Measurements from ENCODE around the gene ADORA2B.

Gene ADORA2B

DNA sequence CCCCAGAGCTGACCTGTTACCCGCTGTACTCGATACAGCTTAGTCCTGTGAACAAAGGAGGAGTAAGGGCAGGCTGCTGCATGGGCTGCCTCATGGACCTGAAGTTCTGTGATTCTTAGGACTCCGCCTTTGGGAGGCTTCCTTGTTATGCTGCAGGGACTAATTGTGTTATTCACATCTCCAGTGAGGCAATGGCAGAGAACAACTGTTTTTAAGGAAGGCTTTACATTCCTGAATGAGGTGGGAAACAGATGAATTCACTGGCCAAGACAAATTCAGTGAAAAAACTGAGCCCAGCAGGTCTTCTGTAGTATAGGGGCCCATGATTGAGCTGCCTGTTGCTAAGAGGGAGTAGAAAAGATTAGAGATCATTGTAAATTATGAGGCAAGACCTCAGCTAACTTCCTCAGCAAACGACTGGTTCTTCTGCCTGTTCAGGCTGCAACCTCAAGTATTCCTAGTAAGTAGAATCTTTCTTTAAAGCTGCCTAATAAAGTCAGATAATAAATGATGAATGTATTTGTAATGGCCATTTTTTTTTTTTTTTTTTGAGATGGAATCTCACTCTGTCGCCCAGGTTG is 26.3 kb downstream of the ADORA2B start:
- Histone ChIP-seq H3K36me3 (ENCODE audit: control insufficient read depth in 2 of 2, insufficient read depth in 1 of 2, low read length in 2 of 2) (peaks cover 4 to 11% of the 10 kb centered on the region in 2 experiments; a peak in 2 of 3 replicates), H3K27ac (ENCODE audit: extremely low read depth, low read depth, low read length) (no peak overlapping the region), H3K4me1 (ENCODE audit: control insufficient read depth, insufficient read depth, low read length) (peaks cover 10% of the 10 kb centered on the region), H3K9me3 (ENCODE audit: control insufficient read depth, insufficient read depth, low read depth, low read length) (no peaks in the 10 kb centered on the region), H3K4me3 (ENCODE audit: low read depth, low read length) (no peak overlapping the region)
- TF ChIP-seq ZNF202 (tag by site-specific recombination; IDR thresholded peaks at IDR 0.05; ENCODE audit: borderline replicate concordance) (no peak), SCRT2 (tag by site-specific recombination; IDR thresholded peaks at IDR 0.05) (peak; percentile 40; the same call in 1 of the 2 replicates)
- ChIA-PET POLR2A (no interaction called here), CTCF (interaction anchor here (1.9 kb wide), 1 partner anchor 26 kb away, joined by 11 read pairs; the partner anchor contains the start of gene ADORA2B)

DNA sequence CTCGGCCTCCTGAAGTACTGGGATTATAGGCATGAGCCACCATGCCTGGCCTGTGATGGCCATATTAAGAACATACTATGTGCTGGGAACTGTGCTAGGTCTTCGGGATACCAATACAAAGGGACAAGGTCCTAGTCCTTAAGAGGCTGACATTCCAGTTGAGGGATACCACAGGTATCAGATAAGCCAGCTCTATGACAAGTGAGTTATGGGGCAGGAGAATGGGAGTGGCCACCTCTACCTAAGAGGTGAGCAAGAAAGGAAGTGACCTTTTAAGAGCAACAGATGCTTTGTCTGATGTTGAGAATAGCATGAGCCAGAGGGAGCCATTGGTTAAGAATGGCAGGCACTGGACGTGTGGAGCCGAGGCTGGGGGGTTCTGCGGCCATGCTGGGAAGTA is 27.0 kb downstream of the ADORA2B start:
- Histone ChIP-seq H3K36me3 (ENCODE audit: control insufficient read depth in 2 of 2, insufficient read depth in 1 of 2, low read length in 2 of 2) (peaks cover 4 to 17% of the 10 kb centered on the region in 2 experiments), H3K27ac (ENCODE audit: extremely low read depth, low read depth, low read length) (no peak overlapping the region), H3K4me3 (ENCODE audit: low read depth, low read length) (no peak overlapping the region), H3K9me3 (ENCODE audit: control insufficient read depth, insufficient read depth, low read depth, low read length) (no peaks in the 10 kb centered on the region), H3K4me1 (ENCODE audit: control insufficient read depth, insufficient read depth, low read length) (peaks cover 3% of the 10 kb centered on the region)
- ChIA-PET POLR2A (no interaction called here), CTCF (no interaction called here)
- TF ChIP-seq ZNF266 (tag by site-specific recombination; IDR thresholded peaks at IDR 0.05; ENCODE audit: low read depth) (no peak), ZNF133 (tag by site-specific recombination; IDR thresholded peaks at IDR 0.05) (no peak), RBAK (tag by site-specific recombination; IDR thresholded peaks at IDR 0.05) (no peak)
- TF ChIP-seq, protein P1, sequence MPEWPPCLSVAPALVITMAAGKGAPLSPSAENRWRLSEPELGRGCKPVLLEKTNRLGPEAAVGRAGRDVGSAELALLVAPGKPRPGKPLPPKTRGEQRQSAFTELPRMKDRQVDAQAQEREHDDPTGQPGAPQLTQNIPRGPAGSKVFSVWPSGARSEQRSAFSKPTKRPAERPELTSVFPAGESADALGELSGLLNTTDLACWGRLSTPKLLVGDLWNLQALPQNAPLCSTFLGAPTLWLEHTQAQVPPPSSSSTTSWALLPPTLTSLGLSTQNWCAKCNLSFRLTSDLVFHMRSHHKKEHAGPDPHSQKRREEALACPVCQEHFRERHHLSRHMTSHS (tag by site-specific recombination; IDR thresholded peaks at IDR 0.05) = no peak

DNA sequence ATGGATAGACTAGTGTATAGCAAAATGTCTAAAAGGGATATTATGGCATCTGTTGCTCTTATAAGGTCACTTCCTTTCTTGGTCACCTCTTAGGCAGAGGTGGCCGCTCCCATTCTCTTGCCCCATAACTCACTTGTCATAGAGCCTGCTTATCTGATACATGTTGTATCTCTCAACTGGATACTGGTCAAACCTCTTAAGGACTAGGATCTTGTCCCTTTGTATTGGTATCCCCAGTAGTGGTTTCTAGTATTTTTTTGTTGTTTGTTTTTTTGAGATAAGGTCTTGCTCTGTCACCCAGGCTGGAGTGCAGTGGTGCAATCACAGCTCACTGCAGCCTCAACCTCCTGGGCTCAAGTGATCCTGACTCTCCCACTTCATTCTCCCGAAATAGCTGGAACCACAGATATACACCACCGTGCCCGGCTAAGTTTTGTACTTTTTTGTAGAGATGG is 27.6 kb downstream of the ADORA2B start:
- H3K27ac ChIP-seq (ENCODE audit: extremely low read depth, low read depth, low read length) = no peak overlapping the region
- no peaks in the 10 kb centered on the region for H3K4me1 ChIP-seq (ENCODE audit: control insufficient read depth, insufficient read depth, low read length)
- POLR2A ChIA-PET = no interaction called here
- H3K36me3 ChIP-seq (ENCODE audit: control insufficient read depth in 2 of 2, insufficient read depth in 1 of 2, low read length in 2 of 2) = peaks cover 3 to 24% of the 10 kb centered on the region in 2 experiments
- H3K9me3 ChIP-seq (ENCODE audit: control insufficient read depth, insufficient read depth, low read depth, low read length) = no peaks in the 10 kb centered on the region
- TF ChIP-seq ZNF169 (tag by site-specific recombination; IDR thresholded peaks at IDR 0.05) (no peak), TRIM28 (IDR thresholded peaks at IDR 0.05; ENCODE audit: borderline replicate concordance, low read length) (peak; percentile 53; the same call in 1 of the 2 replicates)
- CTCF ChIA-PET = no interaction called here
- no peak overlapping the region for H3K4me3 ChIP-seq (ENCODE audit: low read depth, low read length)

DNA sequence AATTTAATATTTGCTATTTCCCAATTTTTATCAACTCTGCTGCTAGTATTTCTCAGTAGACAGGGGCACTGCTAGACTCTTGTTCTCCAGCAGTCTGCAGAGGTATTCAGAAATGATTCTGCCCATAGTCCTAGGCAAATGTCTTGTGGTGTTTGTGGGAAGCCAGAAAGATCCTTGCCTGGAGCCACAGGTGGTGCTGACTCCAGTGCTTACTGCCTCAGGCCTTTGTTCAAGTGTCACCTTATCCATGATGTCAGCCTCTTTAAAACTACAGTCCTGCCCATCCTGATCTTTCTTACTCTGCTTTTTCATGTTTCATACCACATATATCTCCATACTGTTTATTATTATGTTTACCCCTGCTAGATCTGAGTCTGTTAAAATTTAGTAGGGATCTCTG is 28.1 kb downstream of the ADORA2B start:
- no peak overlapping the region for H3K27ac ChIP-seq (ENCODE audit: extremely low read depth, low read depth, low read length)
- no peak overlapping the region for H3K4me3 ChIP-seq (ENCODE audit: low read depth, low read length)
- peaks cover 4 to 29% of the 10 kb centered on the region in 2 experiments for H3K36me3 ChIP-seq (ENCODE audit: control insufficient read depth in 2 of 2, insufficient read depth in 1 of 2, low read length in 2 of 2)
- POLR2A ChIA-PET = no interaction called here
- H3K4me1 ChIP-seq (ENCODE audit: control insufficient read depth, insufficient read depth, low read length) = no peaks in the 10 kb centered on the region
- TF ChIP-seq SCRT2 (tag by site-specific recombination; IDR thresholded peaks at IDR 0.05) (peak; percentile 97), ZNF394 (tag by site-specific recombination; IDR thresholded peaks at IDR 0.05; ENCODE audit: borderline replicate concordance) (no peak), SCRT1 (tag by site-specific recombination; IDR thresholded peaks at IDR 0.05; ENCODE audit: borderline replicate concordance) (peak; percentile 81), ZNF132 (tag by site-specific recombination; IDR thresholded peaks at IDR 0.05; ENCODE audit: borderline replicate concordance) (no peak), ZNF626 (tag by site-specific recombination; IDR thresholded peaks at IDR 0.05) (no peak)
- CTCF ChIA-PET = no interaction called here
- no peaks in the 10 kb centered on the region for H3K9me3 ChIP-seq (ENCODE audit: control insufficient read depth, insufficient read depth, low read depth, low read length)

DNA sequence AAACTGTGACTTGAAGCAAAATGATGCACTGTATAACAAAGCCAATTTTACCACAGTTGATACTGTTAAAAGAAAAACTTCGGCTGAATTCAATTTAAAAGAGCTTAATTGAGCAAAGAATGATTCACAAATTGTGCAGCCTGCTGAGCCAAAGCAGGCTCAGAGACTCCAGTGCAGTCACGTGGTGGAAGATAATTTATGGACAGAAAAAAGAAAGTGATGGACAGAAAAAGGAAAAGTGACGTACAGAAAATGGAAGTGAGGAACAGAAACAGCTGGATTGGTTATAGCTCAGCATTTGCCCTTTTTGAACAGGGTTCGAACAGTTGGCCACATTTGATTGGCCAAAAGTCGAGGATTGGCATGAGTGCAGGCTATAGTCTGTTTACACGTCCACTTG is 28.9 kb downstream of the ADORA2B start:
- POLR2A ChIA-PET = interaction anchor here (0.8 kb wide), 1 partner anchor 10 kb away, joined by 3 read pairs; no protein-coding TSS in a partner anchor
- no peak overlapping the region for H3K27ac ChIP-seq (ENCODE audit: extremely low read depth, low read depth, low read length)
- no peak for TF ChIP-seq ZNF776 (tag by site-specific recombination; IDR thresholded peaks at IDR 0.05; ENCODE audit: borderline replicate concordance)
- TF ChIP-seq PRDM1 (tag by site-specific recombination; IDR thresholded peaks at IDR 0.05) = peak; percentile 65
- TF ChIP-seq TCF7L2 (IDR thresholded peaks at IDR 0.05; ENCODE audit: borderline replicate concordance, low read depth, low read length) = no peak
- H3K36me3 ChIP-seq (ENCODE audit: control insufficient read depth in 2 of 2, insufficient read depth in 1 of 2, low read length in 2 of 2) = peaks cover 4 to 34% of the 10 kb centered on the region in 2 experiments
- CTCF ChIA-PET = no interaction called here
- H3K9me3 ChIP-seq (ENCODE audit: control insufficient read depth, insufficient read depth, low read depth, low read length) = no peaks in the 10 kb centered on the region
- no peaks in the 10 kb centered on the region for H3K4me1 ChIP-seq (ENCODE audit: control insufficient read depth, insufficient read depth, low read length)
- no peak overlapping the region for H3K4me3 ChIP-seq (ENCODE audit: low read depth, low read length)

Measured in HEK293 (cell line).